H9 (cell line): ENCODE measurements around the gene NUCB2. TPM values are rescaled to one million over a fixed set of nuclear protein-coding genes. Genes with fewer than 3 reads are reported as not detected.

Experiments used
- DNase-seq: peaks from one replicate; pipeline ENCODE4 v3.0.0-alpha.2; 2017
- H2AFZ ChIP-seq: one replicate; pipeline ENCODE4 v1.6.1; 2013; ENCODE audit warnings: mild to moderate bottlenecking, low read length, control low read depth, moderate library complexity
- H2AK5ac ChIP-seq: 2 replicates; pipeline ENCODE4 v1.6.1; 2013; ENCODE audit warnings: low read length, control low read depth, mixed read lengths; ENCODE audit not compliant: insufficient read length
- H2BK120ac ChIP-seq: one replicate; pipeline ENCODE4 v1.6.1; 2013; ENCODE audit warnings: low read depth, mild to moderate bottlenecking, low read length, control low read depth, inconsistent platforms; ENCODE audit not compliant: poor library complexity, severe bottlenecking
- H2BK12ac ChIP-seq: 2 replicates; pipeline ENCODE4 v1.6.1; 2013; ENCODE audit warnings: low read length, control low read depth, mixed read lengths, low read depth; ENCODE audit not compliant: insufficient read length
- H2BK15ac ChIP-seq: 2 replicates; pipeline ENCODE4 v1.6.1; 2013; ENCODE audit warnings: low read depth, low read length, control low read depth
- H2BK20ac ChIP-seq: one replicate; pipeline ENCODE4 v1.6.1; 2013; ENCODE audit warnings: low read depth, mild to moderate bottlenecking, low read length, control low read depth, inconsistent platforms; ENCODE audit not compliant: poor library complexity, severe bottlenecking
- H2BK5ac ChIP-seq: 2 replicates; pipeline ENCODE4 v1.6.1; 2013; ENCODE audit warnings: low read length, control low read depth, mixed read lengths; ENCODE audit not compliant: insufficient read length
- H3K14ac ChIP-seq: 2 replicates; pipeline ENCODE4 v1.6.1; 2013; ENCODE audit warnings: low read length, control low read depth; ENCODE audit not compliant: insufficient read depth
- H3K18ac ChIP-seq: 2 replicates; pipeline ENCODE4 v1.6.1; 2013; ENCODE audit warnings: low read depth, mild to moderate bottlenecking, mixed read lengths, low read length, control low read depth; ENCODE audit not compliant: insufficient read length
- H3K23ac ChIP-seq: 2 replicates; pipeline ENCODE4 v1.6.1; 2013; ENCODE audit warnings: low read length, control low read depth, mixed read lengths, low read depth; ENCODE audit not compliant: insufficient read length
- H3K23me2 ChIP-seq: 2 replicates; pipeline ENCODE4 v1.6.1; 2013; ENCODE audit warnings: low read depth, mild to moderate bottlenecking, mixed read lengths, low read length, control low read depth; ENCODE audit not compliant: insufficient read length, poor library complexity, severe bottlenecking
- H3K27ac ChIP-seq: 2 replicates; pipeline ENCODE4 v1.5.1; 2013; ENCODE audit warnings: low read length, control low read depth, mixed read lengths, low read depth; ENCODE audit not compliant: insufficient read length
- H3K27me3 ChIP-seq: 2 replicates; pipeline ENCODE4 v1.6.1; 2013; ENCODE audit warnings: low read length, control low read depth, inconsistent platforms; ENCODE audit not compliant: insufficient read depth
- H3K4ac ChIP-seq: 2 replicates; pipeline ENCODE4 v1.6.1; 2013; ENCODE audit warnings: low read depth, mild to moderate bottlenecking, control low read depth, inconsistent platforms, low read length, moderate library complexity
- H3K4me1 ChIP-seq: 2 replicates; pipeline ENCODE4 v1.6.1; 2013; ENCODE audit warnings: low read length, control low read depth, inconsistent platforms; ENCODE audit not compliant: insufficient read depth
- H3K4me2 ChIP-seq: 2 replicates; pipeline ENCODE4 v1.6.1; 2013; ENCODE audit warnings: low read length, control low read depth, mixed read lengths; ENCODE audit not compliant: insufficient read length, insufficient read depth
- H3K56ac ChIP-seq: 2 replicates; pipeline ENCODE4 v1.6.1; 2013; ENCODE audit warnings: low read depth, mild to moderate bottlenecking, mixed read lengths, low read length, control low read depth; ENCODE audit not compliant: insufficient read length
- H3K79me1 ChIP-seq: 2 replicates; pipeline ENCODE4 v1.6.1; 2013; ENCODE audit warnings: low read depth, mild to moderate bottlenecking, moderate library complexity, low read length, control low read depth, inconsistent platforms; ENCODE audit not compliant: insufficient read depth, poor library complexity, severe bottlenecking
- H3K79me2 ChIP-seq: 2 replicates; pipeline ENCODE4 v1.6.1; 2013; ENCODE audit warnings: low read length, control low read depth, inconsistent platforms; ENCODE audit not compliant: insufficient read depth
- H3K9ac ChIP-seq: 2 replicates; pipeline ENCODE4 v1.6.1; 2013; ENCODE audit warnings: low read length, control low read depth, mixed read lengths; ENCODE audit not compliant: insufficient read length; ENCODE audit errors: extremely low read depth
- H3K9me3 ChIP-seq: one replicate; pipeline ENCODE4 v1.6.1; 2013; ENCODE audit warnings: low read depth, low read length, inconsistent platforms; ENCODE audit not compliant: control insufficient read depth
- H3T11ph ChIP-seq: one replicate; pipeline ENCODE4 v1.6.1; 2013; ENCODE audit warnings: mild to moderate bottlenecking, low read length, control low read depth, inconsistent platforms
- H4K20me1 ChIP-seq: one replicate; pipeline ENCODE4 v1.6.1; 2013; ENCODE audit not compliant: control insufficient read depth, insufficient read length, insufficient read depth
- H4K5ac ChIP-seq: 2 replicates; pipeline ENCODE4 v1.6.1; 2013; ENCODE audit warnings: low read depth, mild to moderate bottlenecking, mixed read lengths, low read length, control low read depth; ENCODE audit not compliant: insufficient read length
- H4K8ac ChIP-seq: replicated peaks from 2 replicates; pipeline ENCODE4 v1.6.1; 2013; ENCODE audit warnings: low read length, control low read depth, mixed read lengths, low read depth; ENCODE audit not compliant: insufficient read length
- H4K91ac ChIP-seq: 2 replicates; pipeline ENCODE4 v1.6.1; 2013; ENCODE audit warnings: low read depth, mild to moderate bottlenecking, moderate library complexity, mixed read lengths, low read length, control low read depth; ENCODE audit not compliant: insufficient read length
- H3K27ac Mint-ChIP-seq, 3 experiments: 2 replicates in 2 of 3; 3 replicates in 1 of 3; pipeline ENCODE4 v1.8.0; 2020 to 2021; ENCODE audit warnings: mixed read lengths in 3 of 3, mild to moderate bottlenecking in 1 of 3, moderate library complexity in 1 of 3
- H3K27me3 Mint-ChIP-seq: 2 replicates; pipeline ENCODE4 v1.8.0; 2021; ENCODE audit warnings: low read depth, mild to moderate bottlenecking, moderate library complexity, mixed read lengths
- H3K36me3 Mint-ChIP-seq, 3 experiments: 2 replicates in 2 of 3; 3 replicates in 1 of 3; pipeline ENCODE4 v1.8.0; 2020 to 2021; ENCODE audit warnings: low read depth in 3 of 3, mixed read lengths in 3 of 3; ENCODE audit not compliant: insufficient read depth in 1 of 3
- H3K4me1 Mint-ChIP-seq, 2 experiments: 2 replicates each; pipeline ENCODE4 v1.8.0; 2020; ENCODE audit warnings: mixed read lengths in 2 of 2
- H3K4me3 Mint-ChIP-seq, 2 experiments: 2 replicates in 1 of 2; 3 replicates in 1 of 2; pipeline ENCODE4 v1.8.0; 2020 to 2021; ENCODE audit warnings: mild to moderate bottlenecking in 2 of 2, mixed read lengths in 2 of 2, moderate library complexity in 1 of 2
- H3K9me3 Mint-ChIP-seq, 2 experiments: 2 replicates in 1 of 2; 3 replicates in 1 of 2; pipeline ENCODE4 v1.8.0; 2020; ENCODE audit warnings: mild to moderate bottlenecking in 2 of 2, mixed read lengths in 2 of 2, moderate library complexity in 1 of 2
- CTCF ChIP-seq: fragments of 200-600 bp; sonication (generic); conservative IDR thresholded peaks from 3 replicates; pipeline ENCODE4 v1.8.0; 2021; ENCODE audit warnings: antibody characterized with exemption, mild to moderate bottlenecking
- WGBS: extraction: QIAGEN DNeasy Blood & Tissue Kit; methylation state at CpG from one replicate; pipeline ENCODE4 v1.1.7; 2013; ENCODE audit warnings: missing lambda C conversion rate, low lambda C conversion rate, mixed read lengths; ENCODE audit not compliant: insufficient read length; ENCODE audit errors: extremely low coverage; 5-methylcytosine and 5-hydroxymethylcytosine counted together
- total RNA-seq: library from RNA; stranded (reverse); gene quantifications from 2 replicates; pipeline ENCODE4 v1.2.1, GENCODE V29; 2021

The NUCB2 gene
- total RNA-seq, 1 experiment from 2014 or later, result 29.1 TPM

- Histone ChIP-seq H2AK5ac (no peak overlapping the region), H3K4me1 (no peaks in the 10 kb centered on the region), H2BK5ac (no peak overlapping the region), H4K5ac (no peak overlapping the region), H3K27me3 (no peaks in the 10 kb centered on the region), H3K9ac (no peak overlapping the region), H4K91ac (no peak overlapping the region), H4K20me1 (no peaks in the 10 kb centered on the region), H2BK12ac (no peak overlapping the region), H2BK20ac (no peak overlapping the region), H3K4ac (no peak overlapping the region), H3K18ac (no peak overlapping the region), H3K23ac (no peak overlapping the region), H3K27ac (no peak overlapping the region), H3K79me2 (no peaks in the 10 kb centered on the region), H3K56ac (no peak overlapping the region), H4K8ac (no peak overlapping the region), H2AFZ (no peak overlapping the region), H3K79me1 (no peaks in the 10 kb centered on the region), H3K14ac (no peak overlapping the region), H3K9me3 (no peaks in the 10 kb centered on the region), H3T11ph (no peak overlapping the region), H2BK15ac (no peak overlapping the region), H2BK120ac (no peak overlapping the region), H3K23me2 (no peaks in the 10 kb centered on the region), H3K4me2 (no peak overlapping the region)
- no peak overlapping the region for H3K4me3 Mint-ChIP-seq
- H3K9me3 Mint-ChIP-seq, result no peaks in the 10 kb centered on the region
- H3K27ac Mint-ChIP-seq, result no peak overlapping the region
- DNase-seq, result no peak
- no peaks in the 10 kb centered on the region for H3K27me3 Mint-ChIP-seq
- TF ChIP-seq CTCF, result no peak
- no CpG with 5 or more reads among the region's 4 CpGs for WGBS
- peaks cover 0 to 7% (median 0%) of the 10 kb centered on the region in 3 experiments; a peak in 1 of 7 replicates for H3K36me3 Mint-ChIP-seq
- no peaks in the 10 kb centered on the region for H3K4me1 Mint-ChIP-seq
Observed at GRCh38 chr11:17300372-17300771, 23.8 kb downstream of the NUCB2 start.
